ENCODE measurements around the gene ELMO2. TPM values are rescaled to one million over a fixed set of nuclear protein-coding genes. Genes with fewer than 3 reads are reported as not detected.

ELMO2 gene
- total RNA-seq, 1 donor from 2014 or later: 35.6 TPM

GRCh38 chr20:46438156-46438750, 31.8 kb upstream of the ELMO2 start:
- H3K27ac Mint-ChIP-seq (ENCODE audit: unreplicated experiment): no peak overlapping the region
- no peaks in the 10 kb centered on the region for H3K27me3 Mint-ChIP-seq (ENCODE audit: unreplicated experiment)
- H3K9me3 Mint-ChIP-seq (ENCODE audit: unreplicated experiment): peaks cover 3% of the 10 kb centered on the region
- peaks cover 6% of the 10 kb centered on the region for H3K36me3 Mint-ChIP-seq (ENCODE audit: low read depth, unreplicated experiment)
- H3K4me1 Mint-ChIP-seq (ENCODE audit: unreplicated experiment): no peaks in the 10 kb centered on the region
- H3K4me3 Mint-ChIP-seq (ENCODE audit: unreplicated experiment): no peak overlapping the region
- TF ChIP-seq, protein P1, sequence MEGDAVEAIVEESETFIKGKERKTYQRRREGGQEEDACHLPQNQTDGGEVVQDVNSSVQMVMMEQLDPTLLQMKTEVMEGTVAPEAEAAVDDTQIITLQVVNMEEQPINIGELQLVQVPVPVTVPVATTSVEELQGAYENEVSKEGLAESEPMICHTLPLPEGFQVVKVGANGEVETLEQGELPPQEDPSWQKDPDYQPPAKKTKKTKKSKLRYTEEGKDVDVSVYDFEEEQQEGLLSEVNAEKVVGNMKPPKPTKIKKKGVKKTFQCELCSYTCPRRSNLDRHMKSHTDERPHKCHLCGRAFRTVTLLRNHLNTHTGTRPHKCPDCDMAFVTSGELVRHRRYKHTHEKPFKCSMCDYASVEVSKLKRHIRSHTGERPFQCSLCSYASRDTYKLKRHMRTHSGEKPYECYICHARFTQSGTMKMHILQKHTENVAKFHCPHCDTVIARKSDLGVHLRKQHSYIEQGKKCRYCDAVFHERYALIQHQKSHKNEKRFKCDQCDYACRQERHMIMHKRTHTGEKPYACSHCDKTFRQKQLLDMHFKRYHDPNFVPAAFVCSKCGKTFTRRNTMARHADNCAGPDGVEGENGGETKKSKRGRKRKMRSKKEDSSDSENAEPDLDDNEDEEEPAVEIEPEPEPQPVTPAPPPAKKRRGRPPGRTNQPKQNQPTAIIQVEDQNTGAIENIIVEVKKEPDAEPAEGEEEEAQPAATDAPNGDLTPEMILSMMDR (IDR thresholded peaks at IDR 0.05; ENCODE audit: unreplicated experiment): no peak
- peak; percentile 9 for DNase-seq (ENCODE audit: low spot score)

DNA sequence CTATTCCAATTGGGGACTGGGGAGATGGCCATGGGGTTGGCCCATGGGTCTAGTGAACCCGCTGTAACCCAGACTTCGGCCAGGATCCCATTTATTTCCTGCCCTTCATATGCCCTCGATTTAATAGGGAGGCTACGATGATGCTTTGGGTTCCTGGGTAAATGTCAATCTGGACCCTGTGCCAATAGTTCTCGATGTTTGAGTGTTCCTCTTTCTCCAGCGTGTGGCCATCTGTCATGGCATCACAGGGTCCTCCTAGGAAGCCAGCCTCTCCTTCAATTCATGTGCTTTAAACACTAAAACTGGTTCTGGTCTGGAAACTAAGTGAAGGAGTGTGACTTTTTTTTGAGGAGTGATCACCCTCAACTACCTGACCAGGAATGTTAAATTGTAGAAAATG, 28.7 kb upstream of the ELMO2 start:
- Mint-ChIP-seq H3K4me3 (ENCODE audit: unreplicated experiment) (no peak overlapping the region), H3K27ac (ENCODE audit: unreplicated experiment) (no peak overlapping the region), H3K27me3 (ENCODE audit: unreplicated experiment) (no peaks in the 10 kb centered on the region), H3K36me3 (ENCODE audit: low read depth, unreplicated experiment) (peaks cover 6% of the 10 kb centered on the region), H3K4me1 (ENCODE audit: unreplicated experiment) (no peaks in the 10 kb centered on the region), H3K9me3 (ENCODE audit: unreplicated experiment) (peaks cover 3% of the 10 kb centered on the region)
- no peak for DNase-seq (ENCODE audit: low spot score)
- TF ChIP-seq, protein P1 (IDR thresholded peaks at IDR 0.05; ENCODE audit: unreplicated experiment): no peak

DNA sequence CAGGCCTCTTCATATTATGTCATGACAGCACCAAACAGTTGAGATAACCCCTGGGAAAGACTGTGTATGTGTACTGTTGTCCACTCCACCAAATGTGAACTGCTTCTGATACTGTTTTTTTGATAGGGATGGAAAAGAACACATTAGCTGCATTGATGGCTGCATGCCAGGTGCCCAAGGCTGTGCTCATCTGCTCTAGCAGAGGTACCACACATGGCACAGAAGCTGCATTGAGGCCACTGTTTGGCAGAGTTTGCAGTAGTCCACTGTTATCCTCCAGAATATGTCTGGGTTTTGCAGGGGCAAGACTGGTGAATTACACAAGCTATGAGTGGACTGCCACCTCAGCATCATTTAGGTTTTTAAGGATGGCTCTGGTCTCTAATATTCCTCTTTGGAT, 28.2 kb upstream of the ELMO2 start:
- Mint-ChIP-seq H3K9me3 (ENCODE audit: unreplicated experiment) (peaks cover 3% of the 10 kb centered on the region), H3K4me1 (ENCODE audit: unreplicated experiment) (no peaks in the 10 kb centered on the region), H3K36me3 (ENCODE audit: low read depth, unreplicated experiment) (peaks cover 6% of the 10 kb centered on the region), H3K4me3 (ENCODE audit: unreplicated experiment) (no peak overlapping the region), H3K27ac (ENCODE audit: unreplicated experiment) (no peak overlapping the region), H3K27me3 (ENCODE audit: unreplicated experiment) (no peaks in the 10 kb centered on the region)
- DNase-seq (ENCODE audit: low spot score): no peak
- TF ChIP-seq, protein P1 (IDR thresholded peaks at IDR 0.05; ENCODE audit: unreplicated experiment): no peak

- DNase-seq (ENCODE audit: low spot score): no peak
- TF ChIP-seq, protein P1 (IDR thresholded peaks at IDR 0.05; ENCODE audit: unreplicated experiment): no peak
- Mint-ChIP-seq H3K36me3 (ENCODE audit: low read depth, unreplicated experiment) (peaks cover 6% of the 10 kb centered on the region), H3K27ac (ENCODE audit: unreplicated experiment) (no peak overlapping the region), H3K27me3 (ENCODE audit: unreplicated experiment) (no peaks in the 10 kb centered on the region), H3K4me3 (ENCODE audit: unreplicated experiment) (no peak overlapping the region), H3K4me1 (ENCODE audit: unreplicated experiment) (no peaks in the 10 kb centered on the region), H3K9me3 (ENCODE audit: unreplicated experiment) (peaks cover 3% of the 10 kb centered on the region)
These were observed 26.6 kb upstream of the ELMO2 start for GRCh38 chr20:46433051-46433450.

- Mint-ChIP-seq H3K9me3 (ENCODE audit: unreplicated experiment) (peaks cover 1% of the 10 kb centered on the region), H3K27me3 (ENCODE audit: unreplicated experiment) (no peaks in the 10 kb centered on the region), H3K36me3 (ENCODE audit: low read depth, unreplicated experiment) (peaks cover 3% of the 10 kb centered on the region), H3K4me3 (ENCODE audit: unreplicated experiment) (no peak overlapping the region), H3K4me1 (ENCODE audit: unreplicated experiment) (no peaks in the 10 kb centered on the region), H3K27ac (ENCODE audit: unreplicated experiment) (no peak overlapping the region)
- DNase-seq (ENCODE audit: low spot score): no peak
- TF ChIP-seq, protein P1 (IDR thresholded peaks at IDR 0.05; ENCODE audit: unreplicated experiment): no peak
These were observed 24.7 kb upstream of the ELMO2 start for GRCh38 chr20:46430921-46431712.
